Stimulated activated naive B cell treated with anti-CD40 and anti-IgM and Interleukin-4, amounts not matched to agents 10 μg/mL and 1 μg/mL and 100 μg/mL, for 72 hours (primary cell): ENCODE measurements around the gene CD47.

Source experiments
- ATAC-seq, 2 donors: fragments of 150-1000 bp; cut with Tn5 transposase; replicated peaks; 2 replicates each; pipeline ENCODE4 v1.10.0; 2021; ENCODE audit warnings: moderate library complexity in 1 of 2
- DNase-seq: peaks from one replicate; pipeline ENCODE4 v3.0.0; 2021
- H3K27ac Mint-ChIP-seq: one replicate; pipeline ENCODE4 v1.8.0; 2022; ENCODE audit warnings: mild to moderate bottlenecking, mixed read lengths
- H3K27me3 Mint-ChIP-seq, 2 donors: one replicate each; pipeline ENCODE4 v1.8.0; 2022; ENCODE audit warnings: mixed read lengths in 2 of 2
- H3K36me3 Mint-ChIP-seq, 2 donors: one replicate each; pipeline ENCODE4 v1.8.0; 2022; ENCODE audit warnings: mixed read lengths in 2 of 2, mild to moderate bottlenecking in 1 of 2
- H3K4me1 Mint-ChIP-seq, 2 donors: one replicate each; pipeline ENCODE4 v1.8.0; 2022; ENCODE audit warnings: mixed read lengths in 2 of 2, mild to moderate bottlenecking in 1 of 2
- H3K4me3 Mint-ChIP-seq, 2 donors: one replicate each; pipeline ENCODE4 v1.8.0; 2022; ENCODE audit warnings: mild to moderate bottlenecking in 2 of 2, mixed read lengths in 2 of 2, moderate library complexity in 1 of 2
- H3K9me3 Mint-ChIP-seq, 2 donors: one replicate each; pipeline ENCODE4 v1.8.0; 2022; ENCODE audit warnings: mixed read lengths in 2 of 2, mild to moderate bottlenecking in 1 of 2

Gene CD47

GRCh38 chr3:108067768-108068167 is 23.1 kb downstream of the CD47 start:
- H3K36me3 Mint-ChIP-seq: peaks cover 42 to 61% of the 10 kb centered on the region in 2 donors
- H3K4me1 Mint-ChIP-seq: peaks cover 50 to 77% of the 10 kb centered on the region in 2 donors
- no peak overlapping the region for H3K4me3 Mint-ChIP-seq
- no peaks in the 10 kb centered on the region for H3K27me3 Mint-ChIP-seq
- peaks cover 0 to 1% of the 10 kb centered on the region in 2 donors for H3K9me3 Mint-ChIP-seq
- no peak for DNase-seq
- peak; percentile 78 to 84 for ATAC-seq
- peak overlapping the region; percentile 75 for H3K27ac Mint-ChIP-seq

DNA sequence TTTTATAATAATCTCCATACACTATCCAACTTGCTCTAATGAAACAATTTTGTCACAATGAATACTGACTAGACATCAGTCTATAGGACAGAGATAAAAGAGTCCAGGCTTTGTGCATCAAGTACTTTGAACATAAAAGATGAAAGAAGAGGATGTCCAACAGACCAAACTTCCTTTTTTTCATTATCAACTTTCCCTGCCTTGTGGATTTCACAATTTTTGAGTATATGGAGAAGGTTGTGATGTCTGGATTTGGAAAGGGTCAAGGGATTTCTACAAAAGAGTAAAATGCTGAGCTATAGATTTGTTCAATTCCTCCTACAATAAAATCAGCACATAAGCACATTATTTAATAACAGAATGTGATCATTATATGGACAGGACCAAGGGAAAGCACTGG is 25.7 kb downstream of the CD47 start:
- DNase-seq (no peak), ATAC-seq (no peak)
- Mint-ChIP-seq H3K4me3 (no peak overlapping the region), H3K27me3 (no peaks in the 10 kb centered on the region), H3K36me3 (peaks cover 45 to 55% of the 10 kb centered on the region in 2 donors), H3K9me3 (peaks cover 0 to 1% of the 10 kb centered on the region in 2 donors), H3K4me1 (peaks cover 43 to 78% of the 10 kb centered on the region in 2 donors), H3K27ac (peak overlapping the region; percentile 84)

- DNase-seq (no peak), ATAC-seq (no peak)
- H3K4me1 Mint-ChIP-seq: peaks cover 47 to 79% of the 10 kb centered on the region in 2 donors
- peaks cover 0 to 1% of the 10 kb centered on the region in 2 donors for H3K9me3 Mint-ChIP-seq
- peaks cover 47 to 56% of the 10 kb centered on the region in 2 donors for H3K36me3 Mint-ChIP-seq
- H3K4me3 Mint-ChIP-seq: peak overlapping the region; percentile 8 to 53
- H3K27ac Mint-ChIP-seq: peak overlapping the region; percentile 48
- no peaks in the 10 kb centered on the region for H3K27me3 Mint-ChIP-seq
Measured at GRCh38 chr3:108064293-108064887, 26.4 kb downstream of the CD47 start.

GRCh38 chr3:108062051-108062450 is 28.8 kb downstream of the CD47 start:
- Mint-ChIP-seq H3K27ac (peak overlapping the region; percentile 65), H3K27me3 (no peaks in the 10 kb centered on the region), H3K4me3 (no peak overlapping the region), H3K4me1 (peaks cover 32 to 68% of the 10 kb centered on the region in 2 donors), H3K9me3 (peaks cover 0 to 1% of the 10 kb centered on the region in 2 donors), H3K36me3 (peaks cover 48 to 59% of the 10 kb centered on the region in 2 donors)
- ATAC-seq (peak; percentile 99), DNase-seq (no peak)

DNA sequence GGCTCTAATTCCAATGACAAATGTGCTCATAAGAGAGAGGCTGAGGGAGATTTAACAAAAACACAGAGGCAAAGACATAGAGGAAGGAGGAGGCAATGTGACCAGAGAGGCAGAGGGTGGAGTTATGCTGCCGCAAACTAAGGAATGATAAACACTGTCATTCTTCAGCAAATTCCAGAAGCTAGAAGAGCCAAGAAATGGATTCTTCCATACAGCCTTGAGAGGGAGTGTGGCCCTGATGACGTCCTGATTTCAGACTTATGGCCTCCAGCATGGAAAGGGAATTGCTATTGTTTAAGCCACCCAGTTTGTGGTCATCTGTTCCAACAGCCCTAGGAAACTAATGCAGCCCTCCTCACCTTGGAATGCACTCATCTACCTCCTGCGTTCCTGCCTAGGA is 30.5 kb downstream of the CD47 start:
- no peak overlapping the region for H3K4me3 Mint-ChIP-seq
- H3K27ac Mint-ChIP-seq: no peak overlapping the region
- peaks cover 42 to 56% of the 10 kb centered on the region in 2 donors for H3K36me3 Mint-ChIP-seq
- peaks cover 30 to 64% of the 10 kb centered on the region in 2 donors for H3K4me1 Mint-ChIP-seq
- no peaks in the 10 kb centered on the region for H3K27me3 Mint-ChIP-seq
- DNase-seq (no peak), ATAC-seq (no peak)
- peaks cover 0 to 1% of the 10 kb centered on the region in 2 donors for H3K9me3 Mint-ChIP-seq

DNA sequence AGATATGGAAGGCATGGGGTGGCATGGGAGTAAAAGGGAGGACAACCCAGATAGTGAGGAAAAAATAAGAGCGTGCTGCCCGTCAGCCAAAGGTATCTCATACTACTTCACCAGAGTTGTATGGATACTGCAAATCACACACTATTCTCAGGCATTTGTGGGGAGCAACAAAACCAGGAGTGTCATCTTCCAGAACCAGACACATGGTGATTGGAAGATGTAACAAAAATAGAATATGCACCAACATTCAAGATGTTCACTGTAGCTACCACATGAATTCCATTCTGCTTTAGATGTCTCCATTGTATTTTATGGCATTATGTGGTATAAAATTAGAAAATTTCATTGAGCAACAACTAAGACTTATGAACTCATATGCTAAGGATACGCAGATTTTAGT is 34.9 kb downstream of the CD47 start:
- H3K27me3 Mint-ChIP-seq: no peaks in the 10 kb centered on the region
- H3K4me3 Mint-ChIP-seq: no peak overlapping the region
- H3K27ac Mint-ChIP-seq: no peak overlapping the region
- peaks cover 23 to 55% of the 10 kb centered on the region in 2 donors for H3K4me1 Mint-ChIP-seq
- H3K9me3 Mint-ChIP-seq: no peaks in the 10 kb centered on the region
- ATAC-seq (no peak), DNase-seq (no peak)
- peaks cover 48 to 66% of the 10 kb centered on the region in 2 donors for H3K36me3 Mint-ChIP-seq

GRCh38 chr3:108054935-108055334 is 35.9 kb downstream of the CD47 start:
- H3K36me3 Mint-ChIP-seq: peaks cover 43 to 59% of the 10 kb centered on the region in 2 donors
- ATAC-seq: no peak
- H3K27me3 Mint-ChIP-seq: no peaks in the 10 kb centered on the region
- no peak overlapping the region for H3K27ac Mint-ChIP-seq
- no peak overlapping the region for H3K4me3 Mint-ChIP-seq
- no peak for DNase-seq
- no peaks in the 10 kb centered on the region for H3K9me3 Mint-ChIP-seq
- H3K4me1 Mint-ChIP-seq: peaks cover 20 to 45% of the 10 kb centered on the region in 2 donors

DNA sequence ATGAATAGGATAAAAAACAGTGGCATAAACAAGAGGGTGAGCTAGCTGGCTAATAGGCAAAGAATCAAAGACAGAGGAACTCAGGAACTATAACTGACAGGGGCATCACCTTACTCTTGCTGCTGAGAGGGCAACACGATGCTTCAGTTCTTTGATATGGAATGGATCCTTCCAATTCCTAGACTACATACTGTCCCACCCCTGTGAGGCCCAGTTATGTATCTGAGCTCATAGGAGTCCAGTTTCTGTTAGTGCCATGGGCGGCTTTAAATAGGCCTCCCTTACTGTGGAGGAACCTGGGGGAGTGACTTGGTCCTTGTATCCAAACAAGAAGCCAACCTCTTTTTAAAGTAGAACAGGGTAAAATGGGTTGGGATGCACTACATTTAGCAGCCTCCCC is 37.3 kb downstream of the CD47 start:
- Mint-ChIP-seq H3K27me3 (no peaks in the 10 kb centered on the region), H3K4me3 (no peak overlapping the region), H3K9me3 (no peaks in the 10 kb centered on the region), H3K27ac (peak overlapping the region; percentile 20), H3K36me3 (peaks cover 40 to 56% of the 10 kb centered on the region in 2 donors), H3K4me1 (peaks cover 18 to 45% of the 10 kb centered on the region in 2 donors)
- DNase-seq: no peak
- ATAC-seq: no peak

- Mint-ChIP-seq H3K4me3 (no peak overlapping the region), H3K4me1 (peaks cover 18 to 45% of the 10 kb centered on the region in 2 donors), H3K27me3 (no peaks in the 10 kb centered on the region), H3K9me3 (no peaks in the 10 kb centered on the region), H3K36me3 (peaks cover 36 to 52% of the 10 kb centered on the region in 2 donors), H3K27ac (peak overlapping the region; percentile 20)
- no peak for DNase-seq
- ATAC-seq: no peak
Measured at GRCh38 chr3:108053067-108053466, 37.8 kb downstream of the CD47 start.

GRCh38 chr3:108051005-108051404 is 39.8 kb downstream of the CD47 start:
- Mint-ChIP-seq H3K4me1 (peaks cover 21 to 38% of the 10 kb centered on the region in 2 donors), H3K36me3 (peaks cover 41 to 49% of the 10 kb centered on the region in 2 donors), H3K27me3 (no peaks in the 10 kb centered on the region), H3K4me3 (no peak overlapping the region), H3K9me3 (no peaks in the 10 kb centered on the region), H3K27ac (peak overlapping the region; percentile 47)
- ATAC-seq: no peak
- no peak for DNase-seq

DNA sequence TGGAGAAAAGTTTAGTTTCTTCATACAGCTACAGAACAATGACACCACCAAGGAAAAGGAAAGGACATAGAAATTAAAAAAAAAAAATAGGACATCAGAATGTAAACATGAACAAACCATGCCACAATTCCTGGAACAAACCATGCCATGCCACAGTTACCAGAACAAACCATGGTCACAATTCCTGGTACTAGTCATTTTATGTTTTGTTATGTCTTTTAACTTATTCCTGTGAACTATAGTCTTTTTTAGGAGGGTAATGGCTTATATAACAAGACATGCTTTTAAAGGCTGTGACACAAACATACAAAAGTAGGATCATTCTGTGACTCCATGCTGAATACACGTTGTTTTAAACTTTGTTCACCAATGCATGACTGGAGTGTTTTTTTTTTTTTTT is 42.8 kb downstream of the CD47 start:
- DNase-seq (no peak), ATAC-seq (no peak)
- no peaks in the 10 kb centered on the region for H3K27me3 Mint-ChIP-seq
- peaks cover 35 to 50% of the 10 kb centered on the region in 2 donors for H3K36me3 Mint-ChIP-seq
- no peaks in the 10 kb centered on the region for H3K9me3 Mint-ChIP-seq
- peaks cover 19 to 29% of the 10 kb centered on the region in 2 donors for H3K4me1 Mint-ChIP-seq
- no peak overlapping the region for H3K4me3 Mint-ChIP-seq
- H3K27ac Mint-ChIP-seq: peak overlapping the region; percentile 25

DNA sequence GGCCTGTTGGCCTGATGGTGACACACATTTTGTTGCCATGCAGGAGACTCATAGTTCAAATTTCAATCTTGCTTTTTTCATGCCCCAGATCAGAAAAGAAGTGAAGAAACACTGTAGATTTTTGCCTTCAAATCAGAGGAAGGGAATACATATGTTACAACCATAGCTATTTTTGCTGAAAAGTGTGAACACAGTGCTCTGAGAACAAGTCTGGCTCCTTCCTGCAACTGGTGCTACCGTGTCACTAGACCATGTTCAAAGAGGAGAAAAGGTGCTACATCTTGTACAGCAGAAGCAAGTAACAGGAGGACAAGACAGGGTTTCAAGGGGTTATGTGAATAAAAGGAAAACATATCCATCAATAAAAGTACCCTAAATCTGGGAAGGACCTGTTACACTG is 44.6 kb downstream of the CD47 start:
- Mint-ChIP-seq H3K27me3 (no peaks in the 10 kb centered on the region), H3K4me3 (no peak overlapping the region), H3K9me3 (no peaks in the 10 kb centered on the region), H3K36me3 (peaks cover 30 to 46% of the 10 kb centered on the region in 2 donors), H3K27ac (peak overlapping the region; percentile 28), H3K4me1 (peaks cover 11 to 20% of the 10 kb centered on the region in 2 donors)
- ATAC-seq (no peak), DNase-seq (no peak)

DNA sequence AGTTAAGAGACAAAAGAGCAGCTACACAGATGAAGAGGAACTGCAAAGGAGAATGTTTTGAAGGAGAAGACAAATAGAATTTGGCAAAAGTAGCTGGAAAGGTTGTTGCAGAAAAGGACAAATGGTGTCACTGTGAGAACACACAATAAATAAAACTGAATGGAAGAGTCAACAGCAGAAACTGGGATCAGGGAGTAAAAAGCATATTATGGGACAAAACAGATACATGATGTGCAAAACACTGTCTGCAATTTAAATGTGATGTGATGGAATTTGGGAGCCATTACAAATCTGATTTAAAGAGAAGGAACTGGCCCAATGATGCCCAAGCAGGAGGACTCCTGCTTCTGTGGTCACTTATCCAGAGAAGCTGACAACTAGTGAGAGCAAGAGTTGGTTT is 46.1 kb downstream of the CD47 start:
- H3K4me3 Mint-ChIP-seq: no peak overlapping the region
- DNase-seq (no peak), ATAC-seq (no peak)
- H3K36me3 Mint-ChIP-seq: peaks cover 29 to 50% of the 10 kb centered on the region in 2 donors
- H3K27ac Mint-ChIP-seq: no peak overlapping the region
- no peaks in the 10 kb centered on the region for H3K27me3 Mint-ChIP-seq
- H3K4me1 Mint-ChIP-seq: peaks cover 11 to 20% of the 10 kb centered on the region in 2 donors
- H3K9me3 Mint-ChIP-seq: no peaks in the 10 kb centered on the region

DNA sequence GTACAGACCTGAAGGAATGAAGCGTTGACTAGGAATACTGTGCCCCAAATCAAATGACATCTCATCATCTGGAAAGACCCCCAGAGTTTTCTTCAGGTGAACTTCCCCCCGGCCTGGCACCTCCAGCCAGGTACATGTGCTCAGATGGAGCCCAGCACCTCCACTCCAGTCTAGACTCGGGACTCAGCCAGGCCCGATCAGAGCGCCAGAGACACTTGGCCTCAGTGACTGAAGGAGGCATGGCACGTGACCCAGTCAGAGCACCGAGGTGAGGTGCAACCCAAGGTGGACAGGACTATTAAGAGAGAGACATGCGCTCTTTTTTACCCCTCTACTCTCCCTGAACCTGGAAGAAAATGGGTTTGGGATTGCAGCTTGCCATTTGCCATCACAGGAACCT is 48.5 kb downstream of the CD47 start:
- no peak for ATAC-seq

DNA sequence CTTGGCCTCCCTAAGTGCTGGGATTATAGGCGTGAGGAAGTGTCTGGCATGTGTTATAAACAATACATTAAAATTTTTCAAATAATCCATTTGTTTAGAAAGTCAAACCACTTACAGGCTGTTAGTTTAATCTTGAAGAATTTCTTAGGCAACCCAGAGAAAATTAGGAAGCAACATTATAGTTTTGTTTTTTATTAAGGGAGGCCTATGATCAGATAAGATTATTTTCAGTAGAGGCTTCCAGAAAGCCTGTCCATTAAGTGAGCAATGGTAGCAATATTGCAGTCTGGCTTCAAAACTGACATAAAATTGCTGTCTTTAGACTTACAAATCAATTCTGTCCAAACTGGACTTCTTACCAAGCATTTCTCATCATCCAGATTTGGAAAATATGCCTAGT is 49.6 kb downstream of the CD47 start:
- Mint-ChIP-seq H3K4me3 (no peak overlapping the region), H3K36me3 (peaks cover 25 to 58% of the 10 kb centered on the region in 2 donors), H3K27me3 (no peaks in the 10 kb centered on the region), H3K4me1 (peaks cover 25 to 38% of the 10 kb centered on the region in 2 donors), H3K9me3 (no peaks in the 10 kb centered on the region), H3K27ac (peak overlapping the region; percentile 76)
- ATAC-seq (no peak), DNase-seq (no peak)

More for the DNA sequence above, 48.5 kb downstream of the CD47 start:
- no peak for DNase-seq
- no peaks in the 10 kb centered on the region for H3K9me3 Mint-ChIP-seq
- no peaks in the 10 kb centered on the region for H3K27me3 Mint-ChIP-seq
- peaks cover 16 to 28% of the 10 kb centered on the region in 2 donors for H3K4me1 Mint-ChIP-seq
- peaks cover 29 to 55% of the 10 kb centered on the region in 2 donors for H3K36me3 Mint-ChIP-seq
- no peak overlapping the region for H3K4me3 Mint-ChIP-seq
- H3K27ac Mint-ChIP-seq: peak overlapping the region; percentile 59
